Measurements from ENCODE around the gene STT3B. TPM values are rescaled to one million over a fixed set of nuclear protein-coding genes. Genes with fewer than 3 reads are reported as not detected.

The STT3B gene
- polyA plus RNA-seq, 1 donor (not counting 4 experiments of a cell fraction or from before 2014, with no cell fraction given): 129 TPM

DNA sequence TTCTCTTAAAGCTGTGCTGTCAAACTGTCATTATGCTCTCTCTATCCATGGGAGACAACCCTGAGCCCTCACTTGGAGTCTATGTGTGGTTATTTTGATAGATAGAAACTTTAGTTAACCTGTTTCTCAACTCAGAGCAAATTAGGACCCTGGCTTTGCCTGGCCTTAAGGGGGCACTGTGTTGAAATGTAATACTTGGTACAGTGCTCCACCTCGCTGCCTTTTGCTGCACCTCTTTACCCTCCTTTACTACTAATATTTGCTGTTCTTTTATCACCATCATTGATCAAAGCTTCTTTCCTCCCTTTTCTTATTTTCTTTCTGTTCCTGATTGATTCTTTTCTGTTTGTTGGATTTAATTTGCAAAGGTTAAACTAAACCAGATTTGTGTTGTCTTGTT is 34.3 kb downstream of the STT3B start:
- DNase-seq (ENCODE audit: low read depth, low spot score) (no peak), FAIRE-seq (peak; percentile 78)
- H3K79me2 ChIP-seq (ENCODE audit: control insufficient read depth, insufficient read depth, low read length): peaks cover 94% of the 10 kb centered on the region
- no peaks in the 10 kb centered on the region for H3K9me3 ChIP-seq (ENCODE audit: control insufficient read depth, low read depth, low read length)
- no peak overlapping the region for H3K9ac ChIP-seq (ENCODE audit: control insufficient read depth, extremely low read depth, insufficient read depth, low read length)
- peaks cover 5% of the 10 kb centered on the region for H3K4me1 ChIP-seq (ENCODE audit: control insufficient read depth, extremely low read depth, insufficient read depth, low read length)
- no peak overlapping the region for H2AFZ ChIP-seq (ENCODE audit: control insufficient read depth, low read length)
- no peak for TF ChIP-seq EZH2 (IDR thresholded peaks at IDR 0.05; ENCODE audit: low read length)
- TF ChIP-seq, protein P1, sequence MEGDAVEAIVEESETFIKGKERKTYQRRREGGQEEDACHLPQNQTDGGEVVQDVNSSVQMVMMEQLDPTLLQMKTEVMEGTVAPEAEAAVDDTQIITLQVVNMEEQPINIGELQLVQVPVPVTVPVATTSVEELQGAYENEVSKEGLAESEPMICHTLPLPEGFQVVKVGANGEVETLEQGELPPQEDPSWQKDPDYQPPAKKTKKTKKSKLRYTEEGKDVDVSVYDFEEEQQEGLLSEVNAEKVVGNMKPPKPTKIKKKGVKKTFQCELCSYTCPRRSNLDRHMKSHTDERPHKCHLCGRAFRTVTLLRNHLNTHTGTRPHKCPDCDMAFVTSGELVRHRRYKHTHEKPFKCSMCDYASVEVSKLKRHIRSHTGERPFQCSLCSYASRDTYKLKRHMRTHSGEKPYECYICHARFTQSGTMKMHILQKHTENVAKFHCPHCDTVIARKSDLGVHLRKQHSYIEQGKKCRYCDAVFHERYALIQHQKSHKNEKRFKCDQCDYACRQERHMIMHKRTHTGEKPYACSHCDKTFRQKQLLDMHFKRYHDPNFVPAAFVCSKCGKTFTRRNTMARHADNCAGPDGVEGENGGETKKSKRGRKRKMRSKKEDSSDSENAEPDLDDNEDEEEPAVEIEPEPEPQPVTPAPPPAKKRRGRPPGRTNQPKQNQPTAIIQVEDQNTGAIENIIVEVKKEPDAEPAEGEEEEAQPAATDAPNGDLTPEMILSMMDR (optimal IDR thresholded peaks at IDR 0.05 in 1 of 3, IDR thresholded peaks at IDR 0.05 in 1 of 3, conservative IDR thresholded peaks at IDR 0.05 in 1 of 3; ENCODE audit: extremely low read depth in 1 of 3, insufficient read depth in 2 of 3, low read length in 3 of 3): peak; percentile 21 to 54 (median 48)
- H3K27me3 ChIP-seq (ENCODE audit: control insufficient read depth, extremely low read depth, insufficient read depth, low read length): no peaks in the 10 kb centered on the region
- H3K4me3 ChIP-seq (ENCODE audit: control insufficient read depth in 2 of 3, extremely low read depth in 1 of 3, insufficient read depth in 2 of 3, low read depth in 1 of 3, low read length in 3 of 3): no peak overlapping the region
- dilution Hi-C loops (cut with MboI; ENCODE audit: extremely low pct_ligation_motif_present, low sequenced_read_pairs): no loop called here
- no peaks in the 10 kb centered on the region for H3K36me3 ChIP-seq (ENCODE audit: control insufficient read depth in 2 of 2, extremely low read depth in 1 of 2, insufficient read depth in 2 of 2, low read length in 2 of 2)
- H3K9me1 ChIP-seq (ENCODE audit: control insufficient read depth, extremely low read depth, insufficient read depth, low read length): peaks cover 3% of the 10 kb centered on the region
- H4K20me1 ChIP-seq (ENCODE audit: control insufficient read depth, extremely low read depth, insufficient read depth, low read length): peaks cover 20% of the 10 kb centered on the region
- no peak overlapping the region for H3K27ac ChIP-seq (ENCODE audit: control insufficient read depth, insufficient read depth, low read length)
- no peak overlapping the region for H3K4me2 ChIP-seq (ENCODE audit: control insufficient read depth, extremely low read depth, insufficient read depth, low read depth, low read length)

DNA sequence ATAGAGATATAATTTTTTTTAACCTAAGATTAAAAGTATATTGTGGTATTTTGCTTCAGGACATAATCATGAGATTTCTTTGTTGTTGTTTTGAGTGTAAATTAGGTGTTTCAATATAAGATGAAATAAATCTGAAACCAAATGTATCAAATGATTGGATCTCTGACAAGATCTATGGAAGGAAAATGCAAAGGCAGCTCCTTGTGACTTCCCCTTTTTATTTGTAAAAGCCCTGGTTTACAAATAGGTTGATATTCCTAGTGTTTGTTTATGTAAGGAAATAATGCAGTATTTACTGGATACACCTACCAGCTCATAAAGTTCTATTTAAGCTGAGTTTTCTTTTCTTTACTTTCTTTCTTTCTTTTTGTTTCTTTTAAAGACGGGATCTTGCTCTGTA is 35.9 kb downstream of the STT3B start:
- H3K36me3 ChIP-seq (ENCODE audit: control insufficient read depth in 2 of 2, extremely low read depth in 1 of 2, insufficient read depth in 2 of 2, low read length in 2 of 2): no peaks in the 10 kb centered on the region
- dilution Hi-C loops (cut with MboI; ENCODE audit: extremely low pct_ligation_motif_present, low sequenced_read_pairs): no loop called here
- DNase-seq (ENCODE audit: low read depth, low spot score): no peak
- peaks cover 3% of the 10 kb centered on the region for H3K9me1 ChIP-seq (ENCODE audit: control insufficient read depth, extremely low read depth, insufficient read depth, low read length)
- no peak overlapping the region for H3K9ac ChIP-seq (ENCODE audit: control insufficient read depth, extremely low read depth, insufficient read depth, low read length)
- peaks cover 5% of the 10 kb centered on the region for H3K4me1 ChIP-seq (ENCODE audit: control insufficient read depth, extremely low read depth, insufficient read depth, low read length)
- no peak overlapping the region for H3K4me2 ChIP-seq (ENCODE audit: control insufficient read depth, extremely low read depth, insufficient read depth, low read depth, low read length)
- H4K20me1 ChIP-seq (ENCODE audit: control insufficient read depth, extremely low read depth, insufficient read depth, low read length): peaks cover 12% of the 10 kb centered on the region
- H3K4me3 ChIP-seq (ENCODE audit: control insufficient read depth in 2 of 3, extremely low read depth in 1 of 3, insufficient read depth in 2 of 3, low read depth in 1 of 3, low read length in 3 of 3): no peak overlapping the region
- H3K27ac ChIP-seq (ENCODE audit: control insufficient read depth, insufficient read depth, low read length): no peak overlapping the region
- H3K9me3 ChIP-seq (ENCODE audit: control insufficient read depth, low read depth, low read length): no peaks in the 10 kb centered on the region
- H3K79me2 ChIP-seq (ENCODE audit: control insufficient read depth, insufficient read depth, low read length): peaks cover 93% of the 10 kb centered on the region
- no peaks in the 10 kb centered on the region for H3K27me3 ChIP-seq (ENCODE audit: control insufficient read depth, extremely low read depth, insufficient read depth, low read length)
- H2AFZ ChIP-seq (ENCODE audit: control insufficient read depth, low read length): no peak overlapping the region
- no peak for TF ChIP-seq EZH2 (IDR thresholded peaks at IDR 0.05; ENCODE audit: low read length)
- TF ChIP-seq, protein P1 (optimal IDR thresholded peaks at IDR 0.05 in 1 of 3, IDR thresholded peaks at IDR 0.05 in 1 of 3, conservative IDR thresholded peaks at IDR 0.05 in 1 of 3; ENCODE audit: extremely low read depth in 1 of 3, insufficient read depth in 2 of 3, low read length in 3 of 3): no peak
- no peak for FAIRE-seq

Data from keratinocyte (primary cell).